GM08714 (cell line): ENCODE data around the gene AADACL4.
"Not testable (repeated sequence)": the region's sequence is repeated elsewhere in the genome, so short reads cannot be mapped to it uniquely, and the experiment has no call there.

Experiments
- H3K4me3 ChIP-seq: fragments of 200-500 bp; sonication (Bioruptor generic); 2 replicates; pipeline ENCODE4 v1.5.1; 2014; ENCODE audit warnings: mild to moderate bottlenecking, low read length, inconsistent platforms
- ZNF274 ChIP-seq: IDR thresholded peaks from 2 replicates; pipeline ENCODE4 v1.6.1; 2012; ENCODE audit warnings: mild to moderate bottlenecking, low read depth, low read length

The AADACL4 gene

GRCh38 chr1:12678820-12679219 is 34.9 kb downstream of the AADACL4 start:
- TF ChIP-seq ZNF274: no peak
- H3K4me3 ChIP-seq: no peak overlapping the region

- H3K4me3 ChIP-seq: no peak overlapping the region
- TF ChIP-seq ZNF274: no peak
Observed at GRCh38 chr1:12690156-12690555, 46.3 kb downstream of the AADACL4 start.

GRCh38 chr1:12692967-12693782 is 49.3 kb downstream of the AADACL4 start:
- no peak for TF ChIP-seq ZNF274
- H3K4me3 ChIP-seq: no peak overlapping the region

GRCh38 chr1:12696658-12697057 is 52.8 kb downstream of the AADACL4 start:
- H3K4me3 ChIP-seq: no peak overlapping the region
- no peak for TF ChIP-seq ZNF274

- no peak for TF ChIP-seq ZNF274
- H3K4me3 ChIP-seq: no peak overlapping the region
Observed at GRCh38 chr1:12697397-12697796, 53.5 kb downstream of the AADACL4 start.

GRCh38 chr1:12703821-12704451 is 60.1 kb downstream of the AADACL4 start:
- no peak for TF ChIP-seq ZNF274

GRCh38 chr1:12706061-12706460 is 62.2 kb downstream of the AADACL4 start:
- H3K4me3 ChIP-seq: no peak overlapping the region
- TF ChIP-seq ZNF274: no peak

More at GRCh38 chr1:12703821-12704451, 60.1 kb downstream of the AADACL4 start:
- no peak overlapping the region for H3K4me3 ChIP-seq

- TF ChIP-seq ZNF274: no peak
- no peak overlapping the region for H3K4me3 ChIP-seq
Observed at GRCh38 chr1:12708396-12709090, 64.7 kb downstream of the AADACL4 start.

GRCh38 chr1:12709091-12709491 is 65.2 kb downstream of the AADACL4 start:
- no peak overlapping the region for H3K4me3 ChIP-seq
- TF ChIP-seq ZNF274: no peak

- H3K4me3 ChIP-seq: no peak overlapping the region
- TF ChIP-seq ZNF274: no peak
Observed at GRCh38 chr1:12709696-12710095, 65.8 kb downstream of the AADACL4 start.

GRCh38 chr1:12711536-12711935 is 67.7 kb downstream of the AADACL4 start:
- no peak overlapping the region for H3K4me3 ChIP-seq
- no peak for TF ChIP-seq ZNF274

GRCh38 chr1:12712076-12712475 is 68.2 kb downstream of the AADACL4 start:
- TF ChIP-seq ZNF274: no peak

GRCh38 chr1:12712929-12713328 is 69.0 kb downstream of the AADACL4 start:
- no peak for TF ChIP-seq ZNF274
- no peak overlapping the region for H3K4me3 ChIP-seq

More at GRCh38 chr1:12712076-12712475, 68.2 kb downstream of the AADACL4 start:
- H3K4me3 ChIP-seq: no peak overlapping the region

- not testable (repeated sequence) for H3K4me3 ChIP-seq
Observed at GRCh38 chr1:12713651-12714050, 69.8 kb downstream of the AADACL4 start.
